Parathyroid adenoma (tissue), 2 donors: ENCODE data around the gene RSPH6A.
"Not testable (repeated sequence)": the region's sequence is repeated elsewhere in the genome, so short reads cannot be mapped to it uniquely, and the experiment has no call there.

ENCODE experiments used
- H2AFZ ChIP-seq: fragments of 300-600 bp; sonication (generic); one replicate; pipeline ENCODE4 v1.7.0; 2017; ENCODE audit warnings: antibody characterized with exemption, mild to moderate bottlenecking
- H3K27ac ChIP-seq: fragments of 300-600 bp; sonication (generic); one replicate; pipeline ENCODE4 v1.7.0; 2017
- H3K27me3 ChIP-seq: fragments of 300-600 bp; sonication (generic); one replicate; pipeline ENCODE4 v1.7.0; 2017; ENCODE audit warnings: low read length; ENCODE audit not compliant: control insufficient read depth, insufficient read depth
- H3K36me3 ChIP-seq: fragments of 300-600 bp; sonication (generic); one replicate; pipeline ENCODE4 v1.7.0; 2017; ENCODE audit warnings: low read length; ENCODE audit not compliant: control insufficient read depth, insufficient read depth
- H3K4me1 ChIP-seq: fragments of 300-600 bp; sonication (generic); one replicate; pipeline ENCODE4 v1.7.0; 2017; ENCODE audit warnings: control low read depth
- H3K4me2 ChIP-seq: fragments of 300-600 bp; sonication (generic); one replicate; pipeline ENCODE4 v1.7.0; 2017; ENCODE audit warnings: low read length
- H3K4me3 ChIP-seq: fragments of 300-600 bp; sonication (generic); one replicate; pipeline ENCODE4 v1.7.0; 2017; ENCODE audit warnings: low read depth, low read length
- H3K79me2 ChIP-seq: fragments of 300-600 bp; sonication (generic); one replicate; pipeline ENCODE4 v1.7.0; 2017; ENCODE audit warnings: control low read depth
- H3K9ac ChIP-seq: fragments of 300-600 bp; sonication (generic); one replicate; pipeline ENCODE4 v1.7.0; 2017; ENCODE audit warnings: mild to moderate bottlenecking
- H3K9me3 ChIP-seq: fragments of 300-600 bp; sonication (generic); one replicate; pipeline ENCODE4 v1.7.0; 2017; ENCODE audit warnings: low read length; ENCODE audit not compliant: control insufficient read depth
- TF ChIP-seq, protein P1 (sequence below): fragments of 300-600 bp; sonication (generic); IDR thresholded peaks from one replicate; pipeline ENCODE4 v1.7.0; 2017; ENCODE audit warnings: antibody characterized with exemption, mild to moderate bottlenecking
- donor health status: primary hyperparathyroidism.

RSPH6A gene

GRCh38 chr19:45754323-45754722 is 60.8 kb downstream of the RSPH6A start:
- Histone ChIP-seq H3K4me3 (no peak overlapping the region), H3K27me3 (no peaks in the 10 kb centered on the region), H2AFZ (no peak overlapping the region), H3K4me1 (no peaks in the 10 kb centered on the region), H3K79me2 (no peaks in the 10 kb centered on the region), H3K9ac (no peak overlapping the region), H3K27ac (no peak overlapping the region), H3K9me3 (no peaks in the 10 kb centered on the region), H3K4me2 (no peak overlapping the region), H3K36me3 (no peaks in the 10 kb centered on the region)
- TF ChIP-seq, protein P1, sequence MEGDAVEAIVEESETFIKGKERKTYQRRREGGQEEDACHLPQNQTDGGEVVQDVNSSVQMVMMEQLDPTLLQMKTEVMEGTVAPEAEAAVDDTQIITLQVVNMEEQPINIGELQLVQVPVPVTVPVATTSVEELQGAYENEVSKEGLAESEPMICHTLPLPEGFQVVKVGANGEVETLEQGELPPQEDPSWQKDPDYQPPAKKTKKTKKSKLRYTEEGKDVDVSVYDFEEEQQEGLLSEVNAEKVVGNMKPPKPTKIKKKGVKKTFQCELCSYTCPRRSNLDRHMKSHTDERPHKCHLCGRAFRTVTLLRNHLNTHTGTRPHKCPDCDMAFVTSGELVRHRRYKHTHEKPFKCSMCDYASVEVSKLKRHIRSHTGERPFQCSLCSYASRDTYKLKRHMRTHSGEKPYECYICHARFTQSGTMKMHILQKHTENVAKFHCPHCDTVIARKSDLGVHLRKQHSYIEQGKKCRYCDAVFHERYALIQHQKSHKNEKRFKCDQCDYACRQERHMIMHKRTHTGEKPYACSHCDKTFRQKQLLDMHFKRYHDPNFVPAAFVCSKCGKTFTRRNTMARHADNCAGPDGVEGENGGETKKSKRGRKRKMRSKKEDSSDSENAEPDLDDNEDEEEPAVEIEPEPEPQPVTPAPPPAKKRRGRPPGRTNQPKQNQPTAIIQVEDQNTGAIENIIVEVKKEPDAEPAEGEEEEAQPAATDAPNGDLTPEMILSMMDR, result no peak

- Histone ChIP-seq H3K36me3 (no peaks in the 10 kb centered on the region), H3K9me3 (no peaks in the 10 kb centered on the region), H3K9ac (no peak overlapping the region), H3K79me2 (no peaks in the 10 kb centered on the region), H3K27me3 (no peaks in the 10 kb centered on the region), H3K4me3 (no peak overlapping the region), H3K4me2 (no peak overlapping the region), H2AFZ (no peak overlapping the region), H3K27ac (no peak overlapping the region), H3K4me1 (no peaks in the 10 kb centered on the region)
- TF ChIP-seq, protein P1, result no peak
Observed at GRCh38 chr19:45753548-45753947, 61.6 kb downstream of the RSPH6A start.

- Histone ChIP-seq H3K27ac (no peak overlapping the region), H3K4me2 (no peak overlapping the region), H3K4me3 (no peak overlapping the region), H3K27me3 (no peaks in the 10 kb centered on the region), H3K79me2 (no peaks in the 10 kb centered on the region), H3K9ac (no peak overlapping the region), H3K36me3 (no peaks in the 10 kb centered on the region), H2AFZ (no peak overlapping the region), H3K4me1 (no peaks in the 10 kb centered on the region), H3K9me3 (no peaks in the 10 kb centered on the region)
- TF ChIP-seq, protein P1, result no peak
Observed at GRCh38 chr19:45752639-45753038, 62.5 kb downstream of the RSPH6A start.

DNA sequence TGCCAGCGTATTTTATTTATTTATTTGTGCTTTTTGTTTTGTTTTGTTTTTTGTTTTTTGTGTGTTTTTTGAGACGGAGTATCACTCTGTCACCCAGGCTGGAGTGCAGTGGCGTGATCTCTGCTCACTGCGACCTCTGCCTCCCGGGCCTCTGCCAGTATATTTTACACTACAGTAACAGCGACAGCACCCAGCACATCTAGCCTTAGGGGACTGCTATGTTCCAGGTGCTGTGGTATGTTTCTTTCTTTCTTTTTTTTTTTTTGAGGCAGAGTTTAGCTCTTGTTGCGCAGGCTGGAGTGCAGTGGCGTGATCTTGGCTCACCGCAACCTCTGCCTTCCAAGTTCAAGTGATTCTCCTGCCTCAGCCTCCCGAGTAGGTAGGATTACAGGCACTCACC is 63.6 kb downstream of the RSPH6A start:
- H3K27ac ChIP-seq, H3K79me2 ChIP-seq, H2AFZ ChIP-seq, H3K4me3 ChIP-seq, H3K9me3 ChIP-seq, H3K4me1 ChIP-seq, H3K9ac ChIP-seq, H3K4me2 ChIP-seq, H3K36me3 ChIP-seq, H3K27me3 ChIP-seq: not testable (repeated sequence)

- no peaks in the 10 kb centered on the region for H3K9me3 ChIP-seq
- TF ChIP-seq, protein P1, result no peak
- no peak overlapping the region for H2AFZ ChIP-seq
- H3K4me2 ChIP-seq, result no peak overlapping the region
- H3K27ac ChIP-seq, result no peak overlapping the region
- no peak overlapping the region for H3K9ac ChIP-seq
- H3K4me3 ChIP-seq, result no peak overlapping the region
- no peaks in the 10 kb centered on the region for H3K36me3 ChIP-seq
- H3K27me3 ChIP-seq, result no peaks in the 10 kb centered on the region
- H3K79me2 ChIP-seq, result no peaks in the 10 kb centered on the region
- H3K4me1 ChIP-seq, result no peaks in the 10 kb centered on the region
Observed at GRCh38 chr19:45747513-45747912, 67.6 kb downstream of the RSPH6A start.
